T-cell (primary cell): ENCODE results near the gene NRIP3. TPM values are rescaled to one million over a fixed set of nuclear protein-coding genes. Genes with fewer than 3 reads are reported as not detected.
"Not testable (repeated sequence)": the region's sequence is repeated elsewhere in the genome, so short reads cannot be mapped to it uniquely, and the experiment has no call there.

Experiments used
- ATAC-seq, 4 experiments: fragments of 200-7000 bp in 3 of 4; fragments of 150-1000 bp in 1 of 4; cut with Tn5 transposase; replicated peaks in 1 of 4; 1 replicate in 3 of 4; 2 replicates in 1 of 4; pipeline ENCODE4 v1.10.0; 2021; ENCODE audit warnings: moderate library complexity in 3 of 4, mild to moderate bottlenecking in 2 of 4, moderate number of reproducible peaks in 1 of 4
- CTCF ChIA-PET, 2 donors: fragments of 300-600 bp; sonication (Branson Sonifier 250); formaldehyde crosslinking; loops; one replicate each; lab custom pipeline; 2022; ENCODE audit warnings: antibody characterized with exemption in 2 of 2; lab: Charles Lee
- POLR2A ChIA-PET, 2 donors: fragments of 300-600 bp; sonication (Branson Sonifier 250); formaldehyde crosslinking; loops; one replicate each; lab custom pipeline; 2022; ENCODE audit warnings: antibody characterized with exemption in 2 of 2; lab: Charles Lee
- DNase-seq, 35 experiments: peaks; one replicate each; pipeline versions ENCODE4 v3.0.0 to v3.0.0-alpha.2; 2013 to 2023
- H3K27ac ChIP-seq: one replicate; pipeline ENCODE4 v1.5.1; 2013; ENCODE audit warnings: low read length
- H3K27me3 ChIP-seq, 2 experiments: replicated peaks in 1 of 2; 1 replicate in 1 of 2; 2 replicates in 1 of 2; pipeline versions ENCODE4 v1.6.1 to v1.7.0; 2013; ENCODE audit warnings: low read length in 1 of 2, mixed read lengths in 1 of 2; ENCODE audit not compliant: control insufficient read depth in 2 of 2, insufficient read depth in 2 of 2; ENCODE audit errors: extremely low read depth in 1 of 2
- H3K36me3 ChIP-seq, 2 donors: 1 replicate in 1 of 2; 2 replicates in 1 of 2; pipeline versions ENCODE4 v1.6.1 to v1.7.0; 2013; ENCODE audit warnings: low read length in 1 of 2; ENCODE audit not compliant: control insufficient read depth in 2 of 2, insufficient read depth in 1 of 2; ENCODE audit errors: extremely low read depth in 1 of 2
- H3K4me1 ChIP-seq, 2 experiments: 1 replicate in 1 of 2; 2 replicates in 1 of 2; pipeline versions ENCODE4 v1.6.1 to v1.7.0; 2013; ENCODE audit warnings: low read length in 2 of 2, mixed read lengths in 1 of 2; ENCODE audit not compliant: insufficient read depth in 2 of 2, control insufficient read depth in 1 of 2; ENCODE audit errors: extremely low read depth in 1 of 2
- H3K4me3 ChIP-seq, 2 donors: 1 replicate in 1 of 2; 2 replicates in 1 of 2; pipeline versions ENCODE4 v1.5.1 to v1.7.0; 2013; ENCODE audit warnings: mild to moderate bottlenecking in 2 of 2, low read length in 1 of 2, moderate library complexity in 1 of 2; ENCODE audit not compliant: control insufficient read depth in 1 of 2; ENCODE audit errors: extremely low read depth in 1 of 2
- H3K9me3 ChIP-seq: 2 replicates; pipeline ENCODE4 v1.7.0; 2013
- H3K27ac Mint-ChIP-seq, 2 donors: one replicate each; pipeline ENCODE4 v1.8.0; 2020 to 2021; ENCODE audit warnings: mild to moderate bottlenecking in 2 of 2, mixed read lengths in 2 of 2
- H3K27me3 Mint-ChIP-seq, 2 donors: one replicate each; pipeline ENCODE4 v1.8.0; 2021 to 2022; ENCODE audit warnings: mixed read lengths in 2 of 2
- H3K36me3 Mint-ChIP-seq: one replicate; pipeline ENCODE4 v1.8.0; 2021; ENCODE audit warnings: mixed read lengths
- H3K4me1 Mint-ChIP-seq, 3 donors: one replicate each; pipeline ENCODE4 v1.8.0; 2020 to 2022; ENCODE audit warnings: mixed read lengths in 3 of 3, mild to moderate bottlenecking in 1 of 3
- H3K4me3 Mint-ChIP-seq, 3 donors: one replicate each; pipeline ENCODE4 v1.8.0; 2020 to 2022; ENCODE audit warnings: mild to moderate bottlenecking in 3 of 3, mixed read lengths in 3 of 3, moderate library complexity in 3 of 3
- H3K9me3 Mint-ChIP-seq, 3 donors: one replicate each; pipeline ENCODE4 v1.8.0; 2020 to 2022; ENCODE audit warnings: mixed read lengths in 3 of 3
- WGBS: methylation state at CpG from one replicate; pipeline ENCODE4 v1.1.5; 2013; ENCODE audit warnings: missing lambda C conversion rate; ENCODE audit not compliant: insufficient coverage; 5-methylcytosine and 5-hydroxymethylcytosine counted together
- total RNA-seq, 35 experiments: library from RNA in 6 of 35; stranded (reverse) in 6 of 35; fragments of 120-200 nt in 1 of 35; gene quantifications; one replicate each; pipeline versions ENCODE4 v1.2.1 to v1.2.4 and lab custom pipeline; 2013 to 2026

Gene NRIP3
- total RNA-seq, 5 donors from 2014 or later (not counting 1 experiment from before 2014, with no cell fraction given), result 0.89 to 3.9 (median 1.6) TPM

GRCh38 chr11:9013373-9013772, 9.6 kb upstream of the NRIP3 start:
- no peaks in the 10 kb centered on the region for H3K36me3 ChIP-seq
- peaks cover 0 to 8% of the 10 kb centered on the region in 2 experiments for H3K27me3 ChIP-seq
- Mint-ChIP-seq H3K27ac (no peak overlapping the region), H3K36me3 (no peaks in the 10 kb centered on the region), H3K4me3 (no peak overlapping the region), H3K4me1 (peaks cover 17 to 23% (median 17%) of the 10 kb centered on the region in 3 donors), H3K27me3 (peaks cover 5 to 10% of the 10 kb centered on the region in 2 donors), H3K9me3 (no peaks in the 10 kb centered on the region)
- no peak for DNase-seq
- H3K27ac ChIP-seq, result no peak overlapping the region
- CTCF ChIA-PET, result interaction anchor here (0.7 to 4.4 kb wide), 4 partner anchors 47 to 494 kb away, joined by 3 to 77 read pairs (median 24); no protein-coding TSS in a partner anchor
- no peak for ATAC-seq
- H3K4me3 ChIP-seq, result no peak overlapping the region
- POLR2A ChIA-PET, result interaction anchor here in 1 of 2 donors (0.5 kb wide), 1 partner anchor 44 kb away, joined by 6 read pairs; no protein-coding TSS in a partner anchor
- H3K4me1 ChIP-seq, result peaks cover 0 to 11% of the 10 kb centered on the region in 2 experiments
- WGBS, result 60% methylated on average over 1 of the region's 4 CpGs
- no peaks in the 10 kb centered on the region for H3K9me3 ChIP-seq

- H3K27ac Mint-ChIP-seq, H3K4me3 Mint-ChIP-seq, ATAC-seq, CTCF ChIA-PET, H3K36me3 ChIP-seq, H3K9me3 Mint-ChIP-seq, POLR2A ChIA-PET, H3K27me3 ChIP-seq, H3K4me1 ChIP-seq, DNase-seq, H3K27ac ChIP-seq, H3K9me3 ChIP-seq, H3K36me3 Mint-ChIP-seq, H3K4me3 ChIP-seq: not testable (repeated sequence)
- no CpG with 5 or more reads among the region's 1 CpG for WGBS
- Mint-ChIP-seq H3K27me3 (peaks cover 7 to 16% of the 10 kb centered on the region in 2 donors), H3K4me1 (peaks cover 6 to 11% (median 8%) of the 10 kb centered on the region in 3 donors)
These were observed 5.7 kb upstream of the NRIP3 start for GRCh38 chr11:9009538-9009937.

- Histone ChIP-seq H3K4me3 (no peak overlapping the region), H3K27ac (no peak overlapping the region), H3K9me3 (no peaks in the 10 kb centered on the region), H3K27me3 (peaks cover 0 to 8% of the 10 kb centered on the region in 2 experiments), H3K36me3 (no peaks in the 10 kb centered on the region), H3K4me1 (peaks cover 0 to 10% of the 10 kb centered on the region in 2 experiments)
- H3K27ac Mint-ChIP-seq, result no peak overlapping the region
- H3K4me3 Mint-ChIP-seq, result no peak overlapping the region
- no peaks in the 10 kb centered on the region for H3K9me3 Mint-ChIP-seq
- no peaks in the 10 kb centered on the region for H3K36me3 Mint-ChIP-seq
- H3K4me1 Mint-ChIP-seq, result peaks cover 6 to 11% (median 8%) of the 10 kb centered on the region in 3 donors
- WGBS, result no CpG with 5 or more reads among the region's 1 CpG
- CTCF ChIA-PET, result no interaction called here
- ATAC-seq, result no peak
- DNase-seq, result no peak
- peaks cover 7 to 14% of the 10 kb centered on the region in 2 donors for H3K27me3 Mint-ChIP-seq
- POLR2A ChIA-PET, result no interaction called here
These were observed 4.9 kb upstream of the NRIP3 start for GRCh38 chr11:9008661-9009060.

- POLR2A ChIA-PET, result no interaction called here
- Mint-ChIP-seq H3K4me3 (no peak overlapping the region), H3K27me3 (peaks cover 6 to 8% of the 10 kb centered on the region in 2 donors), H3K9me3 (no peaks in the 10 kb centered on the region), H3K4me1 (peaks cover 10 to 15% (median 12%) of the 10 kb centered on the region in 3 donors), H3K27ac (no peak overlapping the region), H3K36me3 (no peaks in the 10 kb centered on the region)
- Histone ChIP-seq H3K4me3 (no peak overlapping the region), H3K27me3 (peaks cover 0 to 14% of the 10 kb centered on the region in 2 experiments), H3K9me3 (no peaks in the 10 kb centered on the region), H3K36me3 (no peaks in the 10 kb centered on the region), H3K27ac (no peak overlapping the region), H3K4me1 (peaks cover 2 to 15% of the 10 kb centered on the region in 2 experiments)
- CTCF ChIA-PET, result interaction anchor here in 1 of 2 donors (1.4 kb wide), 1 partner anchor 9 kb away, joined by 3 read pairs; no protein-coding TSS in a partner anchor
- WGBS, result 54% methylated on average over 2 of the region's 3 CpGs
- ATAC-seq (no peak), DNase-seq (no peak)
These were observed 4.3 kb upstream of the NRIP3 start for GRCh38 chr11:9008011-9008550.

GRCh38 chr11:9005087-9005486, 1.3 kb upstream of the NRIP3 start:
- peaks cover 18 to 25% of the 10 kb centered on the region in 2 donors for H3K27me3 Mint-ChIP-seq
- no peak overlapping the region for H3K27ac ChIP-seq
- peaks cover 0 to 26% of the 10 kb centered on the region in 2 experiments for H3K27me3 ChIP-seq
- DNase-seq, result peak in 1 of 35 experiments; percentile 10
- no peak overlapping the region for H3K27ac Mint-ChIP-seq
- CTCF ChIA-PET, result interaction anchor here in 1 of 2 donors (0.6 kb wide), 1 partner anchor 12 kb away, joined by 10 read pairs; no protein-coding TSS in a partner anchor
- no peaks in the 10 kb centered on the region for H3K36me3 ChIP-seq
- H3K36me3 Mint-ChIP-seq, result no peaks in the 10 kb centered on the region
- no peak for ATAC-seq
- H3K4me1 Mint-ChIP-seq, result peaks cover 21 to 30% (median 24%) of the 10 kb centered on the region in 3 donors
- H3K9me3 Mint-ChIP-seq, result no peaks in the 10 kb centered on the region
- H3K4me3 Mint-ChIP-seq, result peak overlapping the region; percentile 35 to 82 (median 64)
- POLR2A ChIA-PET, result no interaction called here
- H3K9me3 ChIP-seq, result no peaks in the 10 kb centered on the region
- peaks cover 4 to 21% of the 10 kb centered on the region in 2 experiments for H3K4me1 ChIP-seq
- WGBS, result 78% methylated on average over 3 of the region's 4 CpGs
- no peak overlapping the region for H3K4me3 ChIP-seq

- peak in 18 of 35 experiments; percentile 4 to 37 (median 10) for DNase-seq
- no peaks in the 10 kb centered on the region for H3K9me3 ChIP-seq
These were observed 554 bp upstream of the NRIP3 start for GRCh38 chr11:9004183-9004926.

More at GRCh38 chr11:9004183-9004926, 554 bp upstream of the NRIP3 start:
- POLR2A ChIA-PET, result no interaction called here
- H3K27ac ChIP-seq, result no peak overlapping the region
- CTCF ChIA-PET, result no interaction called here
- 6% methylated on average over 67 of the region's 69 CpGs for WGBS
- peaks cover 4 to 21% of the 10 kb centered on the region in 2 experiments for H3K4me1 ChIP-seq
- Mint-ChIP-seq H3K27me3 (peaks cover 25 to 29% of the 10 kb centered on the region in 2 donors), H3K27ac (no peak overlapping the region), H3K9me3 (no peaks in the 10 kb centered on the region), H3K4me1 (peaks cover 21 to 30% (median 24%) of the 10 kb centered on the region in 3 donors), H3K36me3 (no peaks in the 10 kb centered on the region), H3K4me3 (peak overlapping the region; percentile 35 to 82 (median 64))
- no peaks in the 10 kb centered on the region for H3K36me3 ChIP-seq
- peak; percentile 16 to 26 (median 23) for ATAC-seq
- peaks cover 0 to 26% of the 10 kb centered on the region in 2 experiments for H3K27me3 ChIP-seq
- H3K4me3 ChIP-seq, result peak overlapping the region; percentile 44 to 49
